ENCODE measurements around the gene PRXL2B.
"Not testable (repeated sequence)": the region's sequence is repeated elsewhere in the genome, so short reads cannot be mapped to it uniquely, and the experiment has no call there.

PRXL2B gene

GRCh38 chr1:2546515-2547209, 39.9 kb upstream of the PRXL2B start:
- no peaks in the 10 kb centered on the region for H3K27me3 Mint-ChIP-seq
- peaks cover 34% of the 10 kb centered on the region for H3K4me1 Mint-ChIP-seq
- no peaks in the 10 kb centered on the region for H3K36me3 Mint-ChIP-seq (ENCODE audit: low read depth)
- H3K9me3 Mint-ChIP-seq: no peaks in the 10 kb centered on the region
- ATAC-seq (peak; percentile 53), DNase-seq (peak; percentile 82)
- peak overlapping the region; percentile 94 for H3K27ac Mint-ChIP-seq
- peak overlapping the region; percentile 80 for H3K4me3 Mint-ChIP-seq

DNA sequence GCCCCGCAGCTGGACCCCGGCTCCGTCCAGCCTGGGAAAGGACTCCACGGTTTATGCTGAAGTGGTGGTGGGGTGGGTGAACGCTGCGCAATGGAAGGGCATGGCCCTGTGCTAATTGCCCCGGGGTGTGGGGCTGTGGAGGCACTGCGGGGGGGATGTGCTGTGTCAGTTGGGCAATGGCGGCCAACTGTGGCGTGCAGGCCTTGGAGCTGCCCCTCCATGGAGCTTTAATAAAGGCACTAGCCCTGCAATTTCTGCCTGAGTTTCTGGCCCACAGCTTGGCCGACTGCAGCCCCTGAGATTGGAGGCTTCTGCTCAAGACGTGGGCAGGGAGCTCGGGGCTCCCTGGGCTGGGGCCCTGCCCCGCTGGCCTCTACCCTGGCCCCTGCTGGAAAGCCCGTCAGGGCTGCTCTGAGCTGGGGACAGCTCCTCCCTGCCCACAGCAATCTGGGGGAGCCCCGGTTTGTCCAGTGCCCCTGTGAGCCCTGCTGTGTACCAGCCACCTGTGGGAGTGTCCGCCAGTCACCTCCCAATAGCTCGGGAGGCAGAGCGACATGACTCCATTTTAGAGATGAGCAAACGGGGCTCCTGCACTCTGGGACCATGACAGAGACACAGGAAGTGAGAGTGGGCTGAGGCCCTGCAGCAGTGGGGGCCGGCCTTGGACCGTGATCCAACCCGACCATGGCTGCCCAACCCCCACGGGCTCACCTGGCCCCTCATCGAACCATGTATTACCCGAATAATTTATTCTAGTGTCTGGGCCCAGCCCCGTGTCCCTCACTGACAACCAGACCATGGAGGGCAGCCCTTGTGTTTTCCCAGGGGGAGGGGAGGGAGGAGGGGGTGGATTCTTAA, 39.1 kb upstream of the PRXL2B start:
- peak overlapping the region; percentile 94 for H3K27ac Mint-ChIP-seq
- DNase-seq (peak; percentile 80), ATAC-seq (peak; percentile 47)
- peak overlapping the region; percentile 80 for H3K4me3 Mint-ChIP-seq
- H3K4me1 Mint-ChIP-seq: peaks cover 34% of the 10 kb centered on the region
- no peaks in the 10 kb centered on the region for H3K36me3 Mint-ChIP-seq (ENCODE audit: low read depth)
- H3K9me3 Mint-ChIP-seq: no peaks in the 10 kb centered on the region
- no peaks in the 10 kb centered on the region for H3K27me3 Mint-ChIP-seq

DNA sequence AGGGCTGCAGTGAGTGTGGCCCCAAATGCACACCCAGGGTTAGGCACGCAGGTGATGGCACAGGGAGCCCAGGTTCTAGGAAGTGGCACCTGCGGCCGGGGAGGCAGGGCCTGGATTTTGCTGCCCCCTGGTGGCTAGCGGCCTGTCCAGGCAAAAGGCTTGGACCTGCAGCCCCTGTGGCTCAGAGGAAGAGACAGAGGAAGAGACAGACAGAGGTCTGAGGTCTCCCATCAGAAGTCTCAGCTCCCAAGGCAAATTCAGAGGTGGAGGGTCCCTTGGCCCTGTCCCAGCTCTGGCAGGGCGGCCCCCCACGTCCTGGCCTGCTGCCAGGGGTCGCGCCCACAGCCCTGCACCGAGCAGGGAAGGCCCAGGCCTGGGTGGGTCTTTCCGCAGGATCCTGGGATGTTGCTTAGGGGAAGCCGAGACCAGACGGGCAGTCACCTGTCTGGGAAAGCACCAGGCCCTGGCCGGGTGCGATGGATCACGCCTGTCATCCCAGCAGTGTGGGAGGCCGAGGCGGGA, 38.4 kb upstream of the PRXL2B start:
- H3K9me3 Mint-ChIP-seq: no peaks in the 10 kb centered on the region
- DNase-seq (peak; percentile 91), ATAC-seq (peak; percentile 22)
- H3K27me3 Mint-ChIP-seq: no peaks in the 10 kb centered on the region
- peak overlapping the region; percentile 80 for H3K4me3 Mint-ChIP-seq
- H3K27ac Mint-ChIP-seq: peak overlapping the region; percentile 94
- H3K36me3 Mint-ChIP-seq (ENCODE audit: low read depth): no peaks in the 10 kb centered on the region
- H3K4me1 Mint-ChIP-seq: peaks cover 34% of the 10 kb centered on the region

DNA sequence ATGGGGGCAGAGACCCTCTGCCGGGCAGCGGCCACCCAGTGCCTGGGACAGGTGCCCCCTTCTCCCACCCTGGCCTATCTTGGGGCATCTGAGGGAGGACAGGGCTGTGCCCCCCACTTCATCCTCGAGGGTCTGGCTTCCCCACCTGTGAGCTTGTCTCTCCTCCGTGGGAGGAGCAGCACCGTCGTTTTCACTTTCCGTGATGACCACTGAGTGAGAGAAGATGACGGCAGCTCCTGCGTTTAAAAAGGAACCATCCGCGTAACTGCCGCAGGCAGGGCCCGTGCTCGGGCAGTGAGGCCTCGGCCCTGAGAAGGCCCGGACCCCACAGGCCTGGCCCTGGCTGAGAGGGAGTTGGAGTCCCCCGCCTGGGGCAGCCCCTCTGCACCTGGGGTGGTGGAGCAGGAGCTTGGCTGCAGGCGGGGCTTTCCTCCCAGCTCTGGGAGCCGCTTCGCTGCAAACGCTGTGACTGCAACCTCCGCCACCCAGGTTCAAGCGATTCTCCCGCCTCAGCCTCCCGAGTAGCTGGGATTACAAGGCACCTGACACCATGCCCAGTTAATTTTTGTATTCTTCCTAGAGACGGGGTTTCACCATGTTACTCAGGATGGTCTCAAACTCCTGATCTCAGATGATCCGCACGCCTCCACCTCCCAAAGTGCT, 37.1 kb upstream of the PRXL2B start:
- H3K27me3 Mint-ChIP-seq; H3K9me3 Mint-ChIP-seq; DNase-seq; ATAC-seq; H3K36me3 Mint-ChIP-seq (ENCODE audit: low read depth): not testable (repeated sequence)
- Mint-ChIP-seq H3K27ac (peak overlapping the region; percentile 94), H3K4me3 (peak overlapping the region; percentile 80), H3K4me1 (peaks cover 41% of the 10 kb centered on the region)

- not testable (repeated sequence) for ATAC-seq; H3K27ac Mint-ChIP-seq; H3K27me3 Mint-ChIP-seq; DNase-seq; H3K4me3 Mint-ChIP-seq; H3K9me3 Mint-ChIP-seq; H3K36me3 Mint-ChIP-seq (ENCODE audit: low read depth)
- peaks cover 49% of the 10 kb centered on the region for H3K4me1 Mint-ChIP-seq
Measured at GRCh38 chr1:2550309-2550861, 36.2 kb upstream of the PRXL2B start.

- not testable (repeated sequence) for ATAC-seq; H3K36me3 Mint-ChIP-seq (ENCODE audit: low read depth); H3K27me3 Mint-ChIP-seq; H3K27ac Mint-ChIP-seq; H3K4me3 Mint-ChIP-seq; DNase-seq; H3K9me3 Mint-ChIP-seq
- H3K4me1 Mint-ChIP-seq: peaks cover 56% of the 10 kb centered on the region
Measured at GRCh38 chr1:2551544-2551943, 35.0 kb upstream of the PRXL2B start.

GRCh38 chr1:2552189-2552588, 34.4 kb upstream of the PRXL2B start:
- Mint-ChIP-seq H3K9me3 (no peaks in the 10 kb centered on the region), H3K36me3 (ENCODE audit: low read depth) (peaks cover 4% of the 10 kb centered on the region), H3K27ac (no peak overlapping the region), H3K27me3 (no peaks in the 10 kb centered on the region), H3K4me1 (peaks cover 56% of the 10 kb centered on the region), H3K4me3 (no peak overlapping the region)
- DNase-seq (no peak), ATAC-seq (no peak)

GRCh38 chr1:2553076-2553475, 33.5 kb upstream of the PRXL2B start:
- not testable (repeated sequence) for H3K27me3 Mint-ChIP-seq; DNase-seq; H3K9me3 Mint-ChIP-seq; H3K36me3 Mint-ChIP-seq (ENCODE audit: low read depth); H3K27ac Mint-ChIP-seq; ATAC-seq; H3K4me3 Mint-ChIP-seq
- H3K4me1 Mint-ChIP-seq: peaks cover 56% of the 10 kb centered on the region

DNA sequence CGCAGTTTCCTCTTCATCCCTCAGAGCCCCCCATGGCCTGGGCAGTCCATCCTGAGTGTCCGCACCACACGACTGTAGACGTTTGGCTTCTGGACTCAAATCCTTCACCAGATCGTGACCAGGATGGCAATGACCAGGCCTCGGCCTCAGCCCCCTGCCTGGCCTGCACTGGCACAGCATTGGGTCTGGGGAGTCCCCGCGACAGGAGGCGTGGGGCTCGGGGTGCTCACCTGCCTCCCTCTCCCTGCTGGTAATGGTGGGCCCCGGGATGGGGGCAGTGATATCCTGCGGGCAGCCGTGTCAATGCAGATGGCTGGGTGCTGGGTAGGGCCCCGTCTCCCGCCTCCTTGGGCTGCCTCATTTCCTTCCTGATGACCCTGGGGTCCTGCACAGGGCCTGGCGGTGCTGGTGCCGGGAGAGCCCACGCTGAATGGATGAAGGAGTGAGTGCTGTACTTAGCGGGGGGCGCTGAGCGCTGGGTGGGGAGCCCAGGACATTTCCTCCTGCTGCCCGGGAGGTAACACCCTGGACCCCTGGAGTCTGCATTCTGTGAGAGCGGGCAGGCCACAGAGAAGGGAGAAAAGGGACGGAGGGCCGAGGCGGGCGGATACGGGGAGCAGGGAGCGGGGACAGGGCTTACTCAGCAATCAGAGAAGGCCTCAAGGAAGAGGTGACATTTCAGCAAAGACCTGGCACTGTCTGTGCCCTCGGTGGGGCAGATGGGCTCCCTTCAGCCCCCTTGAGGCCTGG, 32.5 kb upstream of the PRXL2B start:
- Mint-ChIP-seq H3K27me3 (no peaks in the 10 kb centered on the region), H3K9me3 (no peaks in the 10 kb centered on the region), H3K36me3 (ENCODE audit: low read depth) (peaks cover 4% of the 10 kb centered on the region), H3K4me1 (peaks cover 53% of the 10 kb centered on the region), H3K4me3 (peak overlapping the region; percentile 95), H3K27ac (peak overlapping the region; percentile 96)
- DNase-seq: no peak
- ATAC-seq: no peak

DNA sequence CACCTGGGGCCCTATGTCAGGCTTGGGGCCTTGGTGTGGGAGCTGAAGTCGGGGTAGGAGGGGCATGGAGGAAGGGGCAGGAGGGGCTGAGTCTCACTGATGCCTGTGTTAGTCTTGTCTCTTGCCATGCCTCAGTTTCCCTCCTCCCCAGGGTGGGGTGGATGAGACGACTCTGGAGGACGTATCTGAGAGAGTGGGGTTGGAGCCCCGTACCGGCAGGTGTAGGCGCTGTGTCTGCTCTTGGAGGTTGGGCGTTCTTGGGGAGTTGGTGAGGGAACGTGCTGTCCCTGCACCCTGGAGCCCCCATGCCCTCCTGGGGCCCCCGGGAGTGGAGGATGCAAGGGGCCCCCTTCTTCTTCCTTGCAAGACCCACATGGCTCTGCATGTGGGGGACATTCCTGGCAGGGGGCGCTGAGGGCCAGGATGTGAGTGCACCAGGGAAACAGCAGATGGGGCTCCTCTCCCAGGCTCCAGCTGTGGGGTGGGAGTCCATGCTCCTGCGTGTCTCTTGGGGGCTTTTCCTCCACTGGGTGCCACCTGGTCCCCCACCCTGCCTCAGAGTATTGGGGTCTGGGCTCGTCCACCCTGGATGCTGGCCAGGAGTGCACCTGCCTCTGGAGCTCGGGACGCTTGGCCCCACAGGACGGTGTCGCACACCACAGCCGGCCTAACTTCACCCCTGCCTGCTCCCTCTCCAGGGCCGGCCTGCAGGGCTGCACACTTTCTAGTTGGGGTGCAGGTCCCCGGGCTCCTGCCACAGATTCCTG, 31.8 kb upstream of the PRXL2B start:
- peaks cover 50% of the 10 kb centered on the region for H3K4me1 Mint-ChIP-seq
- H3K4me3 Mint-ChIP-seq: peak overlapping the region; percentile 95
- peak overlapping the region; percentile 96 for H3K27ac Mint-ChIP-seq
- no peak for ATAC-seq
- H3K27me3 Mint-ChIP-seq: no peaks in the 10 kb centered on the region
- H3K9me3 Mint-ChIP-seq: no peaks in the 10 kb centered on the region
- DNase-seq: peak; percentile 74
- H3K36me3 Mint-ChIP-seq (ENCODE audit: low read depth): peaks cover 4% of the 10 kb centered on the region

DNA sequence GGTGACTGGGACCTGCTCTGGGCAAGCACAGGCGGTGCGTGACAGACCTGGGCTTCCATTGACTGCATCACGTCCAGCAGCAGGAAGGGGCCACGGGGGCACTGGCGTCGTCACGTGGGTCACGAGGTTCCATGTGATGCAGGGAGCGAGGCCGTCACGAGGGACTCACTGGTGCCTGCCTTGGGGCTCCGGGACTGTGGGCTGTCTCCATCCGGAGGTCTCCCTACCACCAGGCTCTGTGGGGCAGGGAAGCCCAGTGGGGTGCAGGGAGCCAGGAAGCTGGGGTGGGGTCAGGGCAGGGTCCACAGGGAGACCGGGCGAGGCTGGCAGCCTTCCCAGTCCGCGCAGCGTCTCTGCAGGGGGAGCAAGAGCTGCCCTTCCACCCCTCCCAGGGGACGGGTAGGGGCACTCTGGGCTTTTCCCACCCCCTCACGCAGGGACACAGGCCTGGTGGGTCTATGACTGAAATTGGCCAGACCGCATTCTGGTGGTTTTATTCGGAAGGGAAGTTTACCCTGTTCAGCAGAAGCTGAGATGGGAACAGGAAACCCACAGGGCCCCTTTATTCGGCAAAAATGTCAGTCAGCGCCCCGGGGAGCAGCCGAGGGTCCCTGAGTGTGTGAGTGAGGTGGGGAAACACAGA, 30.8 kb upstream of the PRXL2B start:
- H3K27me3 Mint-ChIP-seq: no peaks in the 10 kb centered on the region
- H3K27ac Mint-ChIP-seq: peak overlapping the region; percentile 96
- DNase-seq (peak; percentile 86), ATAC-seq (peak; percentile 78)
- H3K36me3 Mint-ChIP-seq (ENCODE audit: low read depth): peaks cover 4% of the 10 kb centered on the region
- H3K4me1 Mint-ChIP-seq: peaks cover 43% of the 10 kb centered on the region
- peak overlapping the region; percentile 95 for H3K4me3 Mint-ChIP-seq
- H3K9me3 Mint-ChIP-seq: no peaks in the 10 kb centered on the region

DNA sequence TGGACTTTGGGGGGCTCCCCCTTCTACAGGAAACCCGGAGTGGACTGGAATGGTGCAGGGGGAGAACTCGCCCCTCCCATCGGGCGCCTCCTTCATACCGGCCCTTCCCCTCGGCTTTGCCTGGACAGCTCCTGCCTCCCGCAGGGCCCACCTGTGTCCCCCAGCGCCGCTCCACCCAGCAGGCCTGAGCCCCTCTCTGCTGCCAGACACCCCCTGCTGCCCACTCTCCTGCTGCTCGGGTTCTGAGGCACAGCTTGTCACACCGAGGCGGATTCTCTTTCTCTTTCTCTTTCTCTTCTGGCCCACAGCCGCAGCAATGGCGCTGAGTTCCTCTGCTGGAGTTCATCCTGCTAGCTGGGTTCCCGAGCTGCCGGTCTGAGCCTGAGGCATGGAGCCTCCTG, 30.3 kb upstream of the PRXL2B start, which contains the start of gene TNFRSF14:
Gene TNFRSF14 (plus strand): TSS at position 95 of the 401 bp plus-strand sequence. CDS start 294 bp downstream, at position 389.
- Mint-ChIP-seq H3K9me3 (no peaks in the 10 kb centered on the region), H3K27ac (peak within 1 kb of the TSS; percentile 96), H3K4me1 (peaks cover 40% of the 10 kb centered on the region), H3K27me3 (no peaks in the 10 kb centered on the region), H3K36me3 (ENCODE audit: low read depth) (peaks cover 4% of the 10 kb centered on the region), H3K4me3 (peak within 1 kb of the TSS; percentile 95)
- DNase-seq (no peak), ATAC-seq (peak; percentile 53)
